ENCODE measurements around the gene OXCT2. TPM values are rescaled to one million over a fixed set of nuclear protein-coding genes. Genes with fewer than 3 reads are reported as not detected.

The OXCT2 gene
- total RNA-seq, 2 experiments from 2014 or later, result not detected

- ATAC-seq (ENCODE audit: poor library complexity) (no peak), DNase-seq (no peak)
- no peaks in the 10 kb centered on the region for H3K4me1 Mint-ChIP-seq (ENCODE audit: low read depth)
- Histone ChIP-seq H3K4me1 (ENCODE audit: insufficient read depth, low read length) (no peaks in the 10 kb centered on the region), H3K27me3 (ENCODE audit: control insufficient read depth in 1 of 2, insufficient read depth in 2 of 2, low read length in 2 of 2) (no peaks in the 10 kb centered on the region), H3K36me3 (ENCODE audit: insufficient read depth, low read length) (peaks cover 7% of the 10 kb centered on the region), H3K4me3 (ENCODE audit: low read length) (no peak overlapping the region), H3K27ac (ENCODE audit: low read depth in 1 of 2, low read length in 2 of 2) (no peak overlapping the region), H3K9me3 (ENCODE audit: control insufficient read depth in 1 of 2, insufficient read depth in 1 of 2, low read length in 2 of 2) (peaks cover 0 to 9% of the 10 kb centered on the region in 2 experiments)
- H3K27ac Mint-ChIP-seq, result no peak overlapping the region
- peaks cover 5% of the 10 kb centered on the region for H3K27me3 Mint-ChIP-seq
- no peak overlapping the region for H3K4me3 Mint-ChIP-seq
- TF ChIP-seq CTCF (IDR thresholded peaks at IDR 0.05), result no peak
- H3K36me3 Mint-ChIP-seq (ENCODE audit: low read depth), result peaks cover 12% of the 10 kb centered on the region
- POLR2A ChIA-PET, result no interaction called here
- peaks cover 2% of the 10 kb centered on the region for H3K9me3 Mint-ChIP-seq
- intact Hi-C loops (cut with DNase I, micrococcal nuclease), result no loop called here
- CTCF ChIA-PET, result no interaction called here
Measured at GRCh38 chr1:39808784-39809517, 37.8 kb upstream of the OXCT2 start.

GRCh38 chr1:39805385-39805784 is 34.2 kb upstream of the OXCT2 start:
- peaks cover 0 to 9% of the 10 kb centered on the region in 2 experiments for H3K9me3 ChIP-seq (ENCODE audit: control insufficient read depth in 1 of 2, insufficient read depth in 1 of 2, low read length in 2 of 2)
- Mint-ChIP-seq H3K36me3 (ENCODE audit: low read depth) (peaks cover 12% of the 10 kb centered on the region), H3K27me3 (no peaks in the 10 kb centered on the region), H3K27ac (no peak overlapping the region), H3K4me1 (ENCODE audit: low read depth) (no peaks in the 10 kb centered on the region), H3K9me3 (peaks cover 2% of the 10 kb centered on the region), H3K4me3 (no peak overlapping the region)
- no peak for DNase-seq
- no peak for TF ChIP-seq CTCF (IDR thresholded peaks at IDR 0.05)
- CTCF ChIA-PET, result no interaction called here
- ATAC-seq (ENCODE audit: poor library complexity), result no peak
- POLR2A ChIA-PET, result interaction anchor here (0.7 kb wide), 1 partner anchor 429 kb away, joined by 4 read pairs; no protein-coding TSS in a partner anchor
- no peak overlapping the region for H3K27ac ChIP-seq (ENCODE audit: low read depth in 1 of 2, low read length in 2 of 2)
- no peaks in the 10 kb centered on the region for H3K4me1 ChIP-seq (ENCODE audit: insufficient read depth, low read length)
- no peak overlapping the region for H3K4me3 ChIP-seq (ENCODE audit: low read length)
- H3K36me3 ChIP-seq (ENCODE audit: insufficient read depth, low read length), result peaks cover 7% of the 10 kb centered on the region
- no peaks in the 10 kb centered on the region for H3K27me3 ChIP-seq (ENCODE audit: control insufficient read depth in 1 of 2, insufficient read depth in 2 of 2, low read length in 2 of 2)
- intact Hi-C loops (cut with DNase I, micrococcal nuclease), result no loop called here

GRCh38 chr1:39802496-39803260 is 31.5 kb upstream of the OXCT2 start:
- Histone ChIP-seq H3K27ac (ENCODE audit: low read depth in 1 of 2, low read length in 2 of 2) (no peak overlapping the region), H3K27me3 (ENCODE audit: control insufficient read depth in 1 of 2, insufficient read depth in 2 of 2, low read length in 2 of 2) (no peaks in the 10 kb centered on the region), H3K9me3 (ENCODE audit: control insufficient read depth in 1 of 2, insufficient read depth in 1 of 2, low read length in 2 of 2) (peaks cover 0 to 6% of the 10 kb centered on the region in 2 experiments), H3K4me1 (ENCODE audit: insufficient read depth, low read length) (peaks cover 17% of the 10 kb centered on the region), H3K4me3 (ENCODE audit: low read length) (no peak overlapping the region), H3K36me3 (ENCODE audit: insufficient read depth, low read length) (peaks cover 7% of the 10 kb centered on the region)
- Mint-ChIP-seq H3K36me3 (ENCODE audit: low read depth) (peaks cover 12% of the 10 kb centered on the region), H3K27ac (no peak overlapping the region), H3K9me3 (peaks cover 2% of the 10 kb centered on the region), H3K27me3 (no peaks in the 10 kb centered on the region), H3K4me1 (ENCODE audit: low read depth) (peaks cover 12% of the 10 kb centered on the region), H3K4me3 (no peak overlapping the region)
- ChIA-PET CTCF (no interaction called here), POLR2A (interaction anchor here (0.6 kb wide), 1 partner anchor 34 kb away, joined by 3 read pairs; no protein-coding TSS in a partner anchor)
- intact Hi-C loops (cut with DNase I, micrococcal nuclease), result no loop called here
- TF ChIP-seq CTCF (IDR thresholded peaks at IDR 0.05), result no peak
- DNase-seq, result no peak
- no peak for ATAC-seq (ENCODE audit: poor library complexity)

Data from CD4-positive, alpha-beta T cell (primary cell).